Medulla oblongata (tissue), 1 donor: Measurements from ENCODE around the gene TBC1D3I.
"Not testable (repeated sequence)": the region's sequence is repeated elsewhere in the genome, so short reads cannot be mapped to it uniquely, and the experiment has no call there.

Source experiments
- DNase-seq: peaks from one replicate; pipeline ENCODE4 v3.0.0-alpha.2; 2015; ENCODE audit errors: extremely low spot score

TBC1D3I gene

GRCh38 chr17:36264470-36264869 is at the start of gene TBC1D3I:
Gene TBC1D3I (minus strand): TSS chr17:36264570. CDS start chr17:36262985, 1,585 bp downstream.
- DNase-seq: not testable (repeated sequence)

GRCh38 chr17:36295161-36295560 is 30.8 kb upstream of the TBC1D3I start:
- not testable (repeated sequence) for DNase-seq

GRCh38 chr17:36289965-36290612 is 25.7 kb upstream of the TBC1D3I start:
- DNase-seq: not testable (repeated sequence)

- not testable (repeated sequence) for DNase-seq
Measured at GRCh38 chr17:36284219-36284618, 19.8 kb upstream of the TBC1D3I start.

GRCh38 chr17:36283256-36283655 is 18.9 kb upstream of the TBC1D3I start:
- DNase-seq: not testable (repeated sequence)

GRCh38 chr17:36242046-36242445 is 22.3 kb downstream of the TBC1D3I start:
- not testable (repeated sequence) for DNase-seq

- not testable (repeated sequence) for DNase-seq
Measured at GRCh38 chr17:36229644-36230043, 34.7 kb downstream of the TBC1D3I start.

GRCh38 chr17:36222967-36223366 is 41.4 kb downstream of the TBC1D3I start:
- DNase-seq: not testable (repeated sequence)

GRCh38 chr17:36221581-36222100 is 42.7 kb downstream of the TBC1D3I start:
- not testable (repeated sequence) for DNase-seq

GRCh38 chr17:36220737-36221580 is 43.4 kb downstream of the TBC1D3I start:
- DNase-seq: not testable (repeated sequence)

GRCh38 chr17:36219556-36219955 is 44.8 kb downstream of the TBC1D3I start:
- not testable (repeated sequence) for DNase-seq

GRCh38 chr17:36215406-36216308 is 48.7 kb downstream of the TBC1D3I start:
- DNase-seq: not testable (repeated sequence)

- no peak for DNase-seq
Measured at GRCh38 chr17:36214918-36215317, 49.5 kb downstream of the TBC1D3I start.

- no peak for DNase-seq
Measured at GRCh38 chr17:36213695-36214094, 50.7 kb downstream of the TBC1D3I start.

- DNase-seq: no peak
Measured at GRCh38 chr17:36212966-36213365, 51.4 kb downstream of the TBC1D3I start.

- DNase-seq: no peak
Measured at GRCh38 chr17:36212272-36212605, 52.1 kb downstream of the TBC1D3I start.

GRCh38 chr17:36211484-36212271 is 52.7 kb downstream of the TBC1D3I start:
- not testable (repeated sequence) for DNase-seq

- not testable (repeated sequence) for DNase-seq
Measured at GRCh38 chr17:36210439-36211211, 53.7 kb downstream of the TBC1D3I start, which contains the start of gene CCL4L2. Gene CCL4L2 (plus strand): TSS chr17:36211063.

GRCh38 chr17:36209575-36209974 is 54.8 kb downstream of the TBC1D3I start:
- no peak for DNase-seq

GRCh38 chr17:36207383-36207782 is 57.0 kb downstream of the TBC1D3I start:
- DNase-seq: not testable (repeated sequence)
